ENCODE data around the gene VANGL2.

VANGL2 gene

GRCh38 chr1:160460683-160461287 lies 60.4 kb downstream of the VANGL2 start:
- DNase-seq (ENCODE audit: low read depth), result no peak

- DNase-seq (ENCODE audit: low read depth), result no peak
Observed at GRCh38 chr1:160465123-160465522, 64.8 kb downstream of the VANGL2 start.

- DNase-seq (ENCODE audit: low read depth), result no peak
Observed at GRCh38 chr1:160466961-160467360, 66.6 kb downstream of the VANGL2 start.

- DNase-seq (ENCODE audit: low read depth), result no peak
Observed at GRCh38 chr1:160467576-160467975, 67.2 kb downstream of the VANGL2 start.

GRCh38 chr1:160471253-160471652 lies 70.9 kb downstream of the VANGL2 start:
- no peak for DNase-seq (ENCODE audit: low read depth)

- DNase-seq (ENCODE audit: low read depth), result no peak
Observed at GRCh38 chr1:160472112-160472511, 71.7 kb downstream of the VANGL2 start.

GRCh38 chr1:160474392-160475242 lies 74.3 kb downstream of the VANGL2 start:
- no peak for DNase-seq (ENCODE audit: low read depth)
